Measurements from ENCODE around the gene KPNB1. TPM values are rescaled to one million over a fixed set of nuclear protein-coding genes. Genes with fewer than 3 reads are reported as not detected.

Gene KPNB1
- polyA plus RNA-seq, 2 donors = 40.8 to 75.5 TPM

DNA sequence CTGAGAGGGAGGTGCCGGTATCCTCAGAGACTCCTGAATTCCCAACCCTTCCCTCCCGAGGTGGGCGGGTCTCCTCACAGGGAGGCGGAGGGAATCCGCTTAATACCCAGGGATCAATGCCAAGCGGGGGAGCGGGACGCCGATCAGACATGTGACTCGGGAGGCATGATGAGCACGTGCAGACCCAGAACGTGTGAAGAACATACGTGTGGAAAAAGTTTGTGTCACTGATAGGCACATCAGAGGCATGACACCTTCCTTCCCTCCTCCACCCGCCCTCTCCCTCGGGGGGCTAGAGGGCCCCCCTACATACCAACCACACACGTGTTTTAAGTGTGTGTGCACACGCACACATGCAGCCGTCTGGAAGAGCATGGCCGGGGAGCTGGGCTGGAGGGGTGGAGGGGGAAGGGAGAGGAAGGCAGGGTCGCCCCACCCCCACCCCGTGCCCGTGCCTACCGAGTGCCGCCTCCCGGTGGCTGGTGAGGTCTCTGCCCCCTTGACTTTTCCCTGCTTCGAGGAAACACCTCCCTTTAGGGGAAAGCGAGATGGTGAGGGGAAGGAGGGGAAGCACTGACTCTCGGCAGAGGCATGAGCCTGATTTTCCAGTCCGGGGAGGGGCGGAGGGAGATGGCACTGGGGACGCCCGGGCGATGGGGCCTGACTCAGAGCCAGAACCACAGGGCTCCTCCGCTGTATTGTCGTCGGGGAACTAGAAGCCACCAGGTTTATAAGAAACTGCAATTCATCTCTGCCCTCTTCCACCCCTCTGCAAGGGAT is 71.2 kb downstream of the KPNB1 start:
- H3K27me3 ChIP-seq (ENCODE audit: control insufficient read depth in 1 of 2, insufficient read depth in 2 of 2, low read length in 2 of 2) = peaks cover 0 to 3% of the 10 kb centered on the region in 2 donors
- no peak overlapping the region for H3K4me3 ChIP-seq (ENCODE audit: low read depth in 1 of 2, low read length in 2 of 2)
- H3K27ac ChIP-seq (ENCODE audit: low read depth in 2 of 2, low read length in 1 of 2) = no peak overlapping the region
- H3K36me3 ChIP-seq (ENCODE audit: control insufficient read depth in 2 of 2, insufficient read depth in 2 of 2, low read length in 1 of 2) = no peaks in the 10 kb centered on the region
- no peaks in the 10 kb centered on the region for H3K9me3 ChIP-seq (ENCODE audit: control insufficient read depth in 2 of 2, insufficient read depth in 1 of 2, low read depth in 1 of 2, low read length in 1 of 2)
- 6 to 10% methylated on average over 36 of the region's 36 CpGs for WGBS, 2 donors
- peaks cover 0 to 4% of the 10 kb centered on the region in 2 donors for H3K4me1 ChIP-seq (ENCODE audit: control insufficient read depth in 2 of 2, insufficient read depth in 2 of 2, low read length in 1 of 2)

DNA sequence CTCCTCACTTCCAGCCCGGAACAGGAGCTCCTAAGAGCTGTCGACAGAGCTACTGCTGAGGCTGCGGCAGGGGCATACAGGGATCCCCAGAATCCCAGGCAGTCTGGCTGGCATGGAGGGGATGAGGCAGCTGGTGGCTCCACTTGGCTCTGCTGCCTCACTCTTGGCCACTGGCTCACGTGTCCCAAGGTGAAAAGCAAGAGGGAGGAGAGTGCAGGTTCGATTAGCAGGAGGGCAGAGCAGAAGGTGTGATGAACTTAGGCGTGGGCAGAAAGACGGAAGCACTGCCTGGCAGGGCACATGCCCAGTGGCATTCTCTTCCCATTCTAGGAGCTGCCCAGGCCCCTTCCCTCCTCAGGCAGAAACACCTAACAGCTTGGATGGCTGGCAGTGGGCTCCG is 72.0 kb downstream of the KPNB1 start:
- Histone ChIP-seq H3K27me3 (ENCODE audit: control insufficient read depth in 1 of 2, insufficient read depth in 2 of 2, low read length in 2 of 2) (peaks cover 0 to 3% of the 10 kb centered on the region in 2 donors), H3K36me3 (ENCODE audit: control insufficient read depth in 2 of 2, insufficient read depth in 2 of 2, low read length in 1 of 2) (no peaks in the 10 kb centered on the region), H3K27ac (ENCODE audit: low read depth in 2 of 2, low read length in 1 of 2) (no peak overlapping the region), H3K4me1 (ENCODE audit: control insufficient read depth in 2 of 2, insufficient read depth in 2 of 2, low read length in 1 of 2) (peaks cover 0 to 4% of the 10 kb centered on the region in 2 donors), H3K4me3 (ENCODE audit: low read depth in 1 of 2, low read length in 2 of 2) (no peak overlapping the region), H3K9me3 (ENCODE audit: control insufficient read depth in 2 of 2, insufficient read depth in 1 of 2, low read depth in 1 of 2, low read length in 1 of 2) (no peaks in the 10 kb centered on the region)
- 36 to 48% methylated on average over 8 of the region's 8 CpGs for whole genome bisulfite sequencing, 2 donors

DNA sequence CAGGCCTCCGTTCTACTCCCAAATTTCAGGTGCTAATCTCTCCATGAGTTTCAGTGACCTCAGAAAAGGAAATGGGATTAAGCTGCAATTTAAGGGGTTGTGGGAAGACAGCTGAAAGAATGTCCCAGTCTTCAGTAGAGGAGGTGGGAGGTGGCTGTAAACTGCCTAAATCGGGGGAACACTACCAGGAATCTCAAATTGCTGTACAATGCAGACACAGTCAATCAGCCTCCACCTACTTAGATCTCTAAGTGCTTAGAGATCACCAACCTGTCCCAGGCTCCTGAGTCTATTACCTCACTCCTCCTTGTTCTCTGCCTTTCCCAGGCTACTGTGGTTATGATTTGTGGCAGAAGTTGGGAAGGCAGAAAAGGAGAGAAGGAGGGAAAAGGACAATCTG is 75.0 kb downstream of the KPNB1 start:
- no peak overlapping the region for H3K4me3 ChIP-seq (ENCODE audit: low read depth in 1 of 2, low read length in 2 of 2)
- H3K27ac ChIP-seq (ENCODE audit: low read depth in 2 of 2, low read length in 1 of 2) = no peak overlapping the region
- WGBS, 2 donors = 73 to 75% methylated on average over 2 of the region's 2 CpGs
- no peaks in the 10 kb centered on the region for H3K9me3 ChIP-seq (ENCODE audit: control insufficient read depth in 2 of 2, insufficient read depth in 1 of 2, low read depth in 1 of 2, low read length in 1 of 2)
- H3K36me3 ChIP-seq (ENCODE audit: control insufficient read depth in 2 of 2, insufficient read depth in 2 of 2, low read length in 1 of 2) = no peaks in the 10 kb centered on the region
- peaks cover 0 to 4% of the 10 kb centered on the region in 2 donors for H3K4me1 ChIP-seq (ENCODE audit: control insufficient read depth in 2 of 2, insufficient read depth in 2 of 2, low read length in 1 of 2)
- H3K27me3 ChIP-seq (ENCODE audit: control insufficient read depth in 1 of 2, insufficient read depth in 2 of 2, low read length in 2 of 2) = peaks cover 0 to 3% of the 10 kb centered on the region in 2 donors

DNA sequence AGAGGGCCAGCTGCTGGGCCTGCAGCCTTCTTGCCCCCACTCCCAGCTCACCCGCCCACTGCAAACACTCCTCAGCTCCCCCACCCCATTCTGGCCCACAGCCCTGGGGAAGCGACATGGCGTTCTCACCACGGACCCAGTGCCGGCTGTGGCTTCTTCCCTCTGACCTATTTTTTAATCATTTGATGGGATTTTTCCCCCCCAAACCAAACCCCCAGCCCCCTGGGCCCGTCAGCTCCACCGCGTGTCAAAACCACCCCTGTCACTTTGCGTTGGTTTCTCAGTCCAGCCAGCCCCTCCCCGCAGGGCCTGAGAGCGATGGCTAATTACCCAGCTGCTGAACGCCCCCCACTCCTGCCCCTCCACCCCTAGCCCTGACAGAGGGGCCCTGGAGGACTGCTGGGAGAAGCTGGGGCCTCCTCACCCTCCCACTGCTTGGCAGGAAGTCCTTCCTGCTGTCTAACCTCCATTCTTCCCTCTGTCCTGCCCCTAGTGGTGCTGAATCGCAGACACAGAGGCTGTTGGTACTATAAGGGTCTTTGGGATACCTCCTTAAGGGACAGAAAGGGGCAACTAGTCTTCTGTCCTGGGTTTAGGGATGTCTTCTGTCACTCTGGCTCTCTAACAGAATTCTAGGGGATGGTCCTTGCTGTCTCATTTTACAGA is 75.9 kb downstream of the KPNB1 start:
- Histone ChIP-seq H3K9me3 (ENCODE audit: control insufficient read depth in 2 of 2, insufficient read depth in 1 of 2, low read depth in 1 of 2, low read length in 1 of 2) (no peaks in the 10 kb centered on the region), H3K36me3 (ENCODE audit: control insufficient read depth in 2 of 2, insufficient read depth in 2 of 2, low read length in 1 of 2) (no peaks in the 10 kb centered on the region), H3K27ac (ENCODE audit: low read depth in 2 of 2, low read length in 1 of 2) (no peak overlapping the region), H3K27me3 (ENCODE audit: control insufficient read depth in 1 of 2, insufficient read depth in 2 of 2, low read length in 2 of 2) (peaks cover 0 to 3% of the 10 kb centered on the region in 2 donors), H3K4me1 (ENCODE audit: control insufficient read depth in 2 of 2, insufficient read depth in 2 of 2, low read length in 1 of 2) (peaks cover 0 to 4% of the 10 kb centered on the region in 2 donors), H3K4me3 (ENCODE audit: low read depth in 1 of 2, low read length in 2 of 2) (no peak overlapping the region)
- 60 to 64% methylated on average over 13 of the region's 13 CpGs for WGBS, 2 donors

DNA sequence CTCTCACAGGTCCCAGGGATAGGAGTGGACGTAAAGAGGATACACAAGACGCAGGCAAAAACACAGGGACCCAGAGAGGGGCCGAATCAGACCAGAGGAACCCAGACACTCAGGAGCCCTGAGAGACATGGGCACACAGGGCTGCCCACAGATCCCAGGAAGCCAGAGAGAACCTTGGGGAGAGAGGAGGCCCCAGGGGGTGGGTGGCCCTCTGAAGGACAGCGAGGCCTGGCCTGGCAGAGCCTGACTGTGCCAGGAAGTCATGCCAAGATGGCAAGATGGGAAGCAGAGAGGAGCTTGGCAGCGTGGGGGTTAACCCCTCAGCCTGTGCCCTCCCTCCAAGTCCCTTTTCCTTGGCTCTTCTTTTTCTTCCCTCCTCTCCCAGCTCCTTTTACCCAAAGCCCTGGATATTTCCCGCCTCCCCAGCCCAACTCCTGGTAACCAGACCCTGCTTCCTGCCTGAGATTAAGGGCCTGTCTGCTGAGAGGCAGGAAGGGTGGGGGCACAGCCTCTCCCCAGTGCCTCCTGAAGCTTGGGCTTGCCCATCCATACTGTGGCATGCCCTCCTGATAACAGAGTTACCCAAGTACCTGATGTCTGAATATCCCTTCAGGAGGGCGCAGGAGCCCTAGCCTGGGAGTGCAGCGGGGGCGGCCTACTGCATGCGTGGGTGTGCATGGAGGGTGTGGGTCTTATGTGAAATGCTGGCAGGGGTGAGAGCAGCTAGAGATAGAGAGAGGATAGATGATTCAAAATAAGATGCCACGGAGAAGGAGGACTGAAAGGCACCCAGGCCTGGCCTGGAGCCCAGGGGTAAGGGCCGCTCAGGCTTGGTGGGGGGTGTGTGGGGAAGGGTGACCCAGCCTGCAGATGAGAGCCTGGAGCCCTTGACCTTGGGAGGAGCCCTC is 77.3 kb downstream of the KPNB1 start:
- Histone ChIP-seq H3K9me3 (ENCODE audit: control insufficient read depth in 2 of 2, insufficient read depth in 1 of 2, low read depth in 1 of 2, low read length in 1 of 2) (no peaks in the 10 kb centered on the region), H3K27ac (ENCODE audit: low read depth in 2 of 2, low read length in 1 of 2) (no peak overlapping the region), H3K27me3 (ENCODE audit: control insufficient read depth in 1 of 2, insufficient read depth in 2 of 2, low read length in 2 of 2) (no peaks in the 10 kb centered on the region), H3K4me1 (ENCODE audit: control insufficient read depth in 2 of 2, insufficient read depth in 2 of 2, low read length in 1 of 2) (no peaks in the 10 kb centered on the region), H3K4me3 (ENCODE audit: low read depth in 1 of 2, low read length in 2 of 2) (no peak overlapping the region), H3K36me3 (ENCODE audit: control insufficient read depth in 2 of 2, insufficient read depth in 2 of 2, low read length in 1 of 2) (no peaks in the 10 kb centered on the region)
- 84 to 87% methylated on average over 11 to 12 of the region's 12 CpGs for WGBS, 2 donors

DNA sequence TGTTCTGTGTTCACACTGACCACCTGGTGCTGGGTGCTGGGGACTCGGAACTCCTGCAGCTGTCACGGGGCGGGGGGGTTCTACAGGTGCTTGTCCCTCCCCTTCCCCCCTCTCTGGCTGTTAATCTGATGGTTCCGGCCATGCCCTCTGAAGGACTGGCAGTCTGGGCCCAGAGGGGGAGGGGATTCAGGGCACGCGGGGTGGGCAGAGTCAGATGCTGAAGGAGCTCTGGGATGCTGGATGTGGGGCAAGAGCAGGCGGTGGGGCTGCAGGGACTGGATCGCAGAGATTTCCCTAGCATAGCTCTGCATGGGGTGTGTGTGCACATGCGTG is 78.0 kb downstream of the KPNB1 start:
- Histone ChIP-seq H3K4me3 (ENCODE audit: low read depth in 1 of 2, low read length in 2 of 2) (no peak overlapping the region), H3K27me3 (ENCODE audit: control insufficient read depth in 1 of 2, insufficient read depth in 2 of 2, low read length in 2 of 2) (no peaks in the 10 kb centered on the region), H3K9me3 (ENCODE audit: control insufficient read depth in 2 of 2, insufficient read depth in 1 of 2, low read depth in 1 of 2, low read length in 1 of 2) (no peaks in the 10 kb centered on the region), H3K36me3 (ENCODE audit: control insufficient read depth in 2 of 2, insufficient read depth in 2 of 2, low read length in 1 of 2) (no peaks in the 10 kb centered on the region), H3K4me1 (ENCODE audit: control insufficient read depth in 2 of 2, insufficient read depth in 2 of 2, low read length in 1 of 2) (no peaks in the 10 kb centered on the region), H3K27ac (ENCODE audit: low read depth in 2 of 2, low read length in 1 of 2) (no peak overlapping the region)
- WGBS, 2 donors = 82 to 87% methylated on average over 8 to 9 of the region's 9 CpGs

DNA sequence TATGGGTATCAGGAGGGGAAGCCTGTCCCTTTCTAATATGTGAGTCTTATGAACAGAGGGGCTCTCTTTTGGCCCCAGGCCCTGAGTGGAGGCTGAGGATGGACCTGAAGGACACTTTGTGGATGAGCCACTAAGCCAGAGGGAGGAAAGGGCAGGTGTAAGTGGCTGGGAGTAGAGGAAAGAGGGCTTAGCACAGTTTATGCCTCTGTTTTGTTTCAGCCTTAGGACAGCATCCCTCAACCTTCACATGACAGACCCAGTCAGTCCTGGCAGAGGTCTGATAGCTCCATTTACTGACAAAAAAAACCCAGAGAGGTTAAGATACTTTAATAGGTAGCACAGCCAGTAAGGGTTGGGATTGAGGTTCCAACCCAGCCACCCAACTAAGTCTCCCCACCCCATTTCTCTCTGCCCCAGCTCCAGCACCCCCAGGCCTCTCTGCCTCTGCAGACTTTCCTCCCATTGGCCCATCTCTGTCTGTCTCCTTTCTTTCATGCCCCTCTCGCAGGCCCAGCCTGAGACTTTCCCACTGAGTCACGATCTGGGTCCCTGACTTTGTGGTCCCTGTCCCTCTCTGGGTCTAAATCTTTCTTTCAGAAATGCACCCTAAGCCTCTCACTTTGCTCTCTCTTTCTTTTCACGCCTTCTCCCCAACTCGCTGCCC is 78.6 kb downstream of the KPNB1 start:
- H3K36me3 ChIP-seq (ENCODE audit: control insufficient read depth in 2 of 2, insufficient read depth in 2 of 2, low read length in 1 of 2) = no peaks in the 10 kb centered on the region
- H3K27ac ChIP-seq (ENCODE audit: low read depth in 2 of 2, low read length in 1 of 2) = no peak overlapping the region
- no peak overlapping the region for H3K4me3 ChIP-seq (ENCODE audit: low read depth in 1 of 2, low read length in 2 of 2)
- H3K27me3 ChIP-seq (ENCODE audit: control insufficient read depth in 1 of 2, insufficient read depth in 2 of 2, low read length in 2 of 2) = no peaks in the 10 kb centered on the region
- peaks cover 0 to 5% of the 10 kb centered on the region in 2 donors for H3K4me1 ChIP-seq (ENCODE audit: control insufficient read depth in 2 of 2, insufficient read depth in 2 of 2, low read length in 1 of 2)
- no peaks in the 10 kb centered on the region for H3K9me3 ChIP-seq (ENCODE audit: control insufficient read depth in 2 of 2, insufficient read depth in 1 of 2, low read depth in 1 of 2, low read length in 1 of 2)
- 86% methylated on average over 4 of the region's 4 CpGs for WGBS, 2 donors

DNA sequence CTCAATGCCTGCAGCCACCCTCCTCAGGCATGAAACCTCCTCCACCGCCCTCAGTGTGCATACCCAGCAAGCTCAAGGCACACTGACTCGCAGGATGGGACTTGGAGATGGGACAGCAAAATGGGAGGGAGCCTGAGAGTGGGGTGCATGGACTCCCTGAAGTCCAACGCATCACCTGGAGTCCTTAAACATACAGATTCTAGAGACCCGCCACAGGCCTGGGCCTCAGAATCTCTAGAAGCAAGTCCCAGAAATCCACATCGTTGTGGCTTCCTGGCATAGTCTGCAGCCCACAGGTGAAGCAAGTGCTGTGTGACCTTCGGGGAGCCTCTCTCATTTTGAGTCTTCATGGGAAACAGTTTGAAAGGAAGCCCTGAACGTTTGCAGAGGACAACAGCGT is 79.8 kb downstream of the KPNB1 start:
- peaks cover 0 to 4% of the 10 kb centered on the region in 2 donors for H3K27me3 ChIP-seq (ENCODE audit: control insufficient read depth in 1 of 2, insufficient read depth in 2 of 2, low read length in 2 of 2)
- H3K36me3 ChIP-seq (ENCODE audit: control insufficient read depth in 2 of 2, insufficient read depth in 2 of 2, low read length in 1 of 2) = no peaks in the 10 kb centered on the region
- 70 to 75% methylated on average over 8 of the region's 8 CpGs for WGBS, 2 donors
- H3K4me1 ChIP-seq (ENCODE audit: control insufficient read depth in 2 of 2, insufficient read depth in 2 of 2, low read length in 1 of 2) = peaks cover 0 to 5% of the 10 kb centered on the region in 2 donors
- no peaks in the 10 kb centered on the region for H3K9me3 ChIP-seq (ENCODE audit: control insufficient read depth in 2 of 2, insufficient read depth in 1 of 2, low read depth in 1 of 2, low read length in 1 of 2)
- H3K27ac ChIP-seq (ENCODE audit: low read depth in 2 of 2, low read length in 1 of 2) = no peak overlapping the region
- H3K4me3 ChIP-seq (ENCODE audit: low read depth in 1 of 2, low read length in 2 of 2) = no peak overlapping the region

DNA sequence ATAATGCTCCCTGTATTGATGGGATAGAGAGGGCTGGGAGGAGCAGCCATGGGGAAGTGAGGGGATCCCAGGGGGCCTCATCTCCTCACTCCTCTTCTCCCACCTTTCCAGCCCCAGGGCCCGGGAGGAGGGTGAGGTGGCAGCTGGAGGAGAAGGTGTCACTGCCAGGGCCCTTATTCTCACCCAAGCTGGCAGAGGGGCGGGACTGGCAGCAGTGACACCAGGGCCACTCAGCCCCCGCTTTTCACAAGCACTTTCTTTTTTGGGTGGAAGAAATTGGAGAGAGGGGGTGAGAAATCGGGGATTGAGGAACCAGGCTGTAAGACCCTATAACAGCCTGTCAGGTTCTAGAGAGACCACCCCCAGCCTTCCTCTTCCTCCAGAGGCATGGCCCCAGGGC is 81.0 kb downstream of the KPNB1 start:
- peaks cover 0 to 5% of the 10 kb centered on the region in 2 donors for H3K4me1 ChIP-seq (ENCODE audit: control insufficient read depth in 2 of 2, insufficient read depth in 2 of 2, low read length in 1 of 2)
- no peaks in the 10 kb centered on the region for H3K9me3 ChIP-seq (ENCODE audit: control insufficient read depth in 2 of 2, insufficient read depth in 1 of 2, low read depth in 1 of 2, low read length in 1 of 2)
- 82% methylated on average over 4 of the region's 4 CpGs for WGBS, 2 donors
- H3K27ac ChIP-seq (ENCODE audit: low read depth in 2 of 2, low read length in 1 of 2) = no peak overlapping the region
- peaks cover 0 to 4% of the 10 kb centered on the region in 2 donors for H3K27me3 ChIP-seq (ENCODE audit: control insufficient read depth in 1 of 2, insufficient read depth in 2 of 2, low read length in 2 of 2)
- no peak overlapping the region for H3K4me3 ChIP-seq (ENCODE audit: low read depth in 1 of 2, low read length in 2 of 2)
- H3K36me3 ChIP-seq (ENCODE audit: control insufficient read depth in 2 of 2, insufficient read depth in 2 of 2, low read length in 1 of 2) = no peaks in the 10 kb centered on the region
